Endothelial cell (in vitro differentiated cells): ENCODE results near the gene SLC7A14. TPM values are rescaled to one million over a fixed set of nuclear protein-coding genes. Genes with fewer than 3 reads are reported as not detected.

Experiments
- DNase-seq: peaks from one replicate; pipeline ENCODE4 v3.0.0; 2021; ENCODE audit warnings: low spot score
- H3K27ac Mint-ChIP-seq: one replicate; pipeline ENCODE4 v1.8.0; 2021; ENCODE audit warnings: mixed read lengths, inconsistent platforms; ENCODE audit not compliant: unreplicated experiment
- H3K27me3 Mint-ChIP-seq: one replicate; pipeline ENCODE4 v1.8.0; 2021; ENCODE audit warnings: mild to moderate bottlenecking, moderate library complexity, mixed read lengths, inconsistent platforms; ENCODE audit not compliant: unreplicated experiment
- H3K36me3 Mint-ChIP-seq: one replicate; pipeline ENCODE4 v1.8.0; 2021; ENCODE audit warnings: mild to moderate bottlenecking, low read depth, mixed read lengths, inconsistent platforms; ENCODE audit not compliant: unreplicated experiment
- H3K4me1 Mint-ChIP-seq: one replicate; pipeline ENCODE4 v1.8.0; 2021; ENCODE audit warnings: mild to moderate bottlenecking, mixed read lengths, inconsistent platforms; ENCODE audit not compliant: unreplicated experiment
- H3K4me3 Mint-ChIP-seq: one replicate; pipeline ENCODE4 v1.8.0; 2021; ENCODE audit warnings: mild to moderate bottlenecking, mixed read lengths, inconsistent platforms; ENCODE audit not compliant: unreplicated experiment
- H3K9me3 Mint-ChIP-seq: one replicate; pipeline ENCODE4 v1.8.0; 2021; ENCODE audit warnings: mixed read lengths, inconsistent platforms; ENCODE audit not compliant: unreplicated experiment
- CTCF ChIP-seq: fragments of 200-600 bp; sonication (generic); IDR thresholded peaks from one replicate; pipeline ENCODE4 v1.5.0; 2021; ENCODE audit warnings: antibody characterized with exemption; ENCODE audit not compliant: unreplicated experiment
- total RNA-seq: library from RNA; stranded (reverse); fragmentation: NEBNext Ultra II Directional; extraction: Animal tissue kit (Norgen Biotek cat#: 25700); gene quantifications from one replicate; pipeline ENCODE4 v1.2.1, GENCODE V29; 2021; ENCODE audit not compliant: unreplicated experiment

SLC7A14 gene
- total RNA-seq, 1 donor from 2014 or later: 2.5 TPM

- Mint-ChIP-seq H3K27me3 (peaks cover 5% of the 10 kb centered on the region), H3K4me3 (no peak overlapping the region), H3K36me3 (peaks cover 4% of the 10 kb centered on the region), H3K4me1 (no peaks in the 10 kb centered on the region), H3K27ac (no peak overlapping the region), H3K9me3 (no peaks in the 10 kb centered on the region)
- DNase-seq: no peak
- no peak for TF ChIP-seq CTCF
These were observed 108.5 kb downstream of the SLC7A14 start for GRCh38 chr3:170477395-170477794.

- peaks cover 5% of the 10 kb centered on the region for H3K27me3 Mint-ChIP-seq
- H3K27ac Mint-ChIP-seq: no peak overlapping the region
- no peak for DNase-seq
- no peak for TF ChIP-seq CTCF
- H3K4me3 Mint-ChIP-seq: no peak overlapping the region
- H3K36me3 Mint-ChIP-seq: peaks cover 4% of the 10 kb centered on the region
- H3K4me1 Mint-ChIP-seq: no peaks in the 10 kb centered on the region
- H3K9me3 Mint-ChIP-seq: no peaks in the 10 kb centered on the region
These were observed 109.6 kb downstream of the SLC7A14 start for GRCh38 chr3:170476291-170476690.

GRCh38 chr3:170475092-170475685 lies 110.7 kb downstream of the SLC7A14 start:
- Mint-ChIP-seq H3K9me3 (no peaks in the 10 kb centered on the region), H3K4me3 (no peak overlapping the region), H3K36me3 (peaks cover 4% of the 10 kb centered on the region), H3K27ac (no peak overlapping the region), H3K4me1 (no peaks in the 10 kb centered on the region), H3K27me3 (peaks cover 6% of the 10 kb centered on the region)
- no peak for TF ChIP-seq CTCF
- no peak for DNase-seq

- H3K4me1 Mint-ChIP-seq: no peaks in the 10 kb centered on the region
- no peaks in the 10 kb centered on the region for H3K36me3 Mint-ChIP-seq
- no peak for DNase-seq
- peaks cover 2% of the 10 kb centered on the region for H3K27me3 Mint-ChIP-seq
- H3K4me3 Mint-ChIP-seq: no peak overlapping the region
- TF ChIP-seq CTCF: no peak
- no peak overlapping the region for H3K27ac Mint-ChIP-seq
- no peaks in the 10 kb centered on the region for H3K9me3 Mint-ChIP-seq
These were observed 112.5 kb downstream of the SLC7A14 start for GRCh38 chr3:170473358-170473757.

GRCh38 chr3:170471149-170471548 lies 114.7 kb downstream of the SLC7A14 start:
- Mint-ChIP-seq H3K9me3 (no peaks in the 10 kb centered on the region), H3K27ac (no peak overlapping the region), H3K27me3 (peaks cover 2% of the 10 kb centered on the region), H3K36me3 (no peaks in the 10 kb centered on the region), H3K4me1 (no peaks in the 10 kb centered on the region), H3K4me3 (no peak overlapping the region)
- TF ChIP-seq CTCF: no peak
- no peak for DNase-seq
